Nephron progenitor cell (in vitro differentiated cells): ENCODE results near the gene NOC2L.

Experiments
- DNase-seq: peaks from one replicate; pipeline ENCODE4 v3.0.0; 2021
- H3K27ac Mint-ChIP-seq: 2 replicates; pipeline ENCODE4 v1.8.0; 2021; ENCODE audit warnings: mild to moderate bottlenecking, moderate library complexity, mixed read lengths
- H3K27me3 Mint-ChIP-seq: 2 replicates; pipeline ENCODE4 v1.8.0; 2021; ENCODE audit warnings: mild to moderate bottlenecking, low read depth, mixed read lengths; ENCODE audit not compliant: poor library complexity
- H3K36me3 Mint-ChIP-seq: 2 replicates; pipeline ENCODE4 v1.8.0; 2021; ENCODE audit warnings: low read depth, mixed read lengths
- H3K4me1 Mint-ChIP-seq: 2 replicates; pipeline ENCODE4 v1.8.0; 2021; ENCODE audit warnings: mixed read lengths
- H3K4me3 Mint-ChIP-seq: 2 replicates; pipeline ENCODE4 v1.8.0; 2021; ENCODE audit warnings: mild to moderate bottlenecking, moderate library complexity, mixed read lengths
- H3K9me3 Mint-ChIP-seq: 2 replicates; pipeline ENCODE4 v1.8.0; 2021; ENCODE audit warnings: mild to moderate bottlenecking, moderate library complexity, mixed read lengths
- CTCF ChIP-seq: fragments of 200-600 bp; sonication (generic); IDR thresholded peaks from 2 replicates; pipeline ENCODE4 v1.5.0; 2021; ENCODE audit warnings: antibody characterized with exemption

The NOC2L gene

DNA sequence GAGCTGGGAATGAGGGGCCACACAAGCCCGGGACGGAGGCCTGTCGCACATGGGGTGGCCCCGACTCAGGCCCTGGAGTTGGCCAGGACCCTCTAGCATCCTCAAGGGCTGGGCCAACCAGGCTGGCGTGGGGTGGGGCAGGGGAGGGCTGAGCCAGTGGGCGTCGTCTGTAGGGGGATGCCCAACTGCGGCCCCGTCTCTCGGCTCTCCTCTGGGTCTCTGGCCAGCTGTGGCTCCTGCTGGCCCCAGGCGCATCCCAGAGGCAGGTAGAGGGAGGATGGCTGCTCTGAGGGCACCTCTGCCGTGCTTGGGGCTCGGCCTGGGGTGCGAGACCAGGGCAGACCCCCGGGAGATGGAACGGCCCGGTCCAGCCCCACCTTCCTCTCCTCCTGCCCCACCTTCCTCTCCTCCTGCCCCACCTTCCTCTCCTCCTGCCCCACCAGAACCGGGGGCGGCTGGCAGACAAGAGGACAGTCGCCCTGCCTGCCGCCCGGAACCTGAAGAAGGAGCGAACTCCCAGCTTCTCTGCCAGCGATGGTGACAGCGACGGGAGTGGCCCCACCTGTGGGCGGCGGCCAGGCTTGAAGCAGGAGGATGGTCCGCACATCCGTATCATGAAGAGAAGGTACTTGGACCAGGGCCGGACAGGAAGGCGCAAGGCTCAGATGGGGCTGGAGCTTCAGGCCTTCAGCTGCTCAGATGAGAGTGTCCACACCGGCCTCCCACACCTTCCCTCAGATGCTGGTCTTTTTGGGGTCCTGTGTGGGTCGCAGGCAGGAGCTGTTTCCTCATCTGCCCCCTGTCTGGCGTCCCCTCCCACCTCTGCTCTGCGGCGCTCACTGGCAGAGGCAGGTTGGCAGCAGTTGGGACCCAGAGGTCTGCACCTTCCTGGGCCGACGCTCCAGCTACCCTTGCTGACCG lies 29.1 kb downstream of the NOC2L start:
- Mint-ChIP-seq H3K27me3 (peaks cover 82% of the 10 kb centered on the region), H3K27ac (no peak overlapping the region), H3K4me1 (peaks cover 51% of the 10 kb centered on the region), H3K9me3 (no peaks in the 10 kb centered on the region), H3K36me3 (peaks cover 29% of the 10 kb centered on the region), H3K4me3 (no peak overlapping the region)
- TF ChIP-seq CTCF, result no peak
- no peak for DNase-seq

- Mint-ChIP-seq H3K9me3 (no peaks in the 10 kb centered on the region), H3K27me3 (peaks cover 79% of the 10 kb centered on the region), H3K4me3 (no peak overlapping the region), H3K36me3 (peaks cover 29% of the 10 kb centered on the region), H3K4me1 (peaks cover 47% of the 10 kb centered on the region), H3K27ac (no peak overlapping the region)
- no peak for DNase-seq
- TF ChIP-seq CTCF, result no peak
These were observed 30.0 kb downstream of the NOC2L start for GRCh38 chr1:928825-929661.

- TF ChIP-seq CTCF, result no peak
- Mint-ChIP-seq H3K4me1 (peaks cover 45% of the 10 kb centered on the region), H3K27ac (no peak overlapping the region), H3K9me3 (no peaks in the 10 kb centered on the region), H3K4me3 (no peak overlapping the region), H3K36me3 (peaks cover 29% of the 10 kb centered on the region), H3K27me3 (peaks cover 76% of the 10 kb centered on the region)
- DNase-seq, result no peak
These were observed 31.3 kb downstream of the NOC2L start for GRCh38 chr1:927748-928147.

- Mint-ChIP-seq H3K27me3 (peaks cover 75% of the 10 kb centered on the region), H3K27ac (no peak overlapping the region), H3K9me3 (no peaks in the 10 kb centered on the region), H3K4me3 (no peak overlapping the region), H3K36me3 (peaks cover 27% of the 10 kb centered on the region), H3K4me1 (peaks cover 45% of the 10 kb centered on the region)
- no peak for DNase-seq
- TF ChIP-seq CTCF, result no peak
These were observed 31.8 kb downstream of the NOC2L start for GRCh38 chr1:927234-927633.

- no peak for TF ChIP-seq CTCF
- Mint-ChIP-seq H3K27ac (no peak overlapping the region), H3K4me1 (peaks cover 45% of the 10 kb centered on the region), H3K27me3 (peaks cover 72% of the 10 kb centered on the region), H3K4me3 (peak overlapping the region; percentile 77), H3K36me3 (peaks cover 20% of the 10 kb centered on the region), H3K9me3 (no peaks in the 10 kb centered on the region)
- DNase-seq, result peak; percentile 66
These were observed 33.3 kb downstream of the NOC2L start for GRCh38 chr1:925561-926421.
